ENCODE measurements around the gene NF1.

GRCh38 chr17:31202968-31203367, 108.2 kb downstream of the NF1 start:
- TF ChIP-seq MYBL2 (CRISPR knock-in tag; IDR thresholded peaks at IDR 0.05) (no peak), SOX15 (CRISPR knock-in tag; IDR thresholded peaks at IDR 0.05) (no peak), USF1 (CRISPR knock-in tag; IDR thresholded peaks at IDR 0.05) (no peak), FOXK1 (CRISPR knock-in tag; IDR thresholded peaks at IDR 0.05) (no peak), ZNF512 (CRISPR knock-in tag; IDR thresholded peaks at IDR 0.05; ENCODE audit: borderline replicate concordance) (no peak), MAX (CRISPR knock-in tag; IDR thresholded peaks at IDR 0.05) (no peak), CTCF (IDR thresholded peaks at IDR 0.05) (no peak), RELA (CRISPR knock-in tag; IDR thresholded peaks at IDR 0.05; ENCODE audit: borderline replicate concordance) (no peak), ZBTB21 (CRISPR knock-in tag; IDR thresholded peaks at IDR 0.05; ENCODE audit: borderline replicate concordance) (no peak), USF2 (CRISPR knock-in tag; IDR thresholded peaks at IDR 0.05) (no peak), ESRRA (CRISPR knock-in tag; IDR thresholded peaks at IDR 0.05; ENCODE audit: borderline replicate concordance) (no peak), ATF3 (CRISPR knock-in tag; conservative IDR thresholded peaks at IDR 0.05) (no peak)
- TF ChIP-seq, protein P1, sequence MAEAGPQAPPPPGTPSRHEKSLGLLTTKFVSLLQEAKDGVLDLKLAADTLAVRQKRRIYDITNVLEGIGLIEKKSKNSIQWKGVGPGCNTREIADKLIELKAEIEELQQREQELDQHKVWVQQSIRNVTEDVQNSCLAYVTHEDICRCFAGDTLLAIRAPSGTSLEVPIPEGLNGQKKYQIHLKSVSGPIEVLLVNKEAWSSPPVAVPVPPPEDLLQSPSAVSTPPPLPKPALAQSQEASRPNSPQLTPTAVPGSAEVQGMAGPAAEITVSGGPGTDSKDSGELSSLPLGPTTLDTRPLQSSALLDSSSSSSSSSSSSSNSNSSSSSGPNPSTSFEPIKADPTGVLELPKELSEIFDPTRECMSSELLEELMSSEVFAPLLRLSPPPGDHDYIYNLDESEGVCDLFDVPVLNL (CRISPR knock-in tag; IDR thresholded peaks at IDR 0.05; ENCODE audit: borderline replicate concordance, low read depth): no peak
